OCI-LY3 (cell line): Measurements from ENCODE around the gene ZNF775.
A peak's percentile ranks its signal among the peaks of the same experiment; 100 is the strongest.

ENCODE experiments used
- H2AFZ ChIP-seq: fragments of 200-600, 300-600 bp; shearing (Covaris generic); 2 replicates; pipeline ENCODE4 v1.6.0; 2014; ENCODE audit warnings: antibody characterized with exemption, low read depth, low read length
- H3K27ac ChIP-seq: fragments of 200-600, 300-600 bp; sonication (generic); 2 replicates; pipeline ENCODE4 v1.5.1; 2014; ENCODE audit warnings: mild to moderate bottlenecking, low read length, moderate library complexity, mixed read lengths
- H3K27me3 ChIP-seq: fragments of 200-600, 300-600 bp; sonication (generic); 2 replicates; pipeline ENCODE4 v1.6.1; 2014; ENCODE audit warnings: low read depth, low read length, mixed read lengths
- H3K36me3 ChIP-seq: fragments of 200-600, 300-600 bp; sonication (generic); replicated peaks from 2 replicates; pipeline ENCODE3; 2014; ENCODE audit warnings: low read depth, low read length, mixed read lengths
- H3K4me1 ChIP-seq: fragments of 300-600, 200-600 bp; sonication (generic); 2 replicates; pipeline ENCODE4 v1.6.1; 2014; ENCODE audit warnings: low read length, mixed read lengths
- H3K4me2 ChIP-seq: fragments of 200-600, 300-600 bp; sonication (generic); 2 replicates; pipeline ENCODE4 v1.6.1; 2014; ENCODE audit warnings: low read length, mixed read lengths
- H3K4me3 ChIP-seq: fragments of 300-600, 200-600 bp; sonication (generic); 2 replicates; pipeline ENCODE4 v1.5.1; 2014; ENCODE audit warnings: antibody characterized with exemption, mild to moderate bottlenecking, low read length, moderate library complexity
- H3K79me2 ChIP-seq: fragments of 300-600, 200-600 bp; shearing (Covaris generic); 2 replicates; pipeline ENCODE4 v1.6.1; 2014; ENCODE audit warnings: mild to moderate bottlenecking, low read length, mixed read lengths
- H3K9ac ChIP-seq: fragments of 300-600, 200-600 bp; shearing (Covaris generic); 2 replicates; pipeline ENCODE4 v1.6.0; 2014; ENCODE audit warnings: mild to moderate bottlenecking, low read length, moderate library complexity
- H3K9me3 ChIP-seq: fragments of 200-600, 300-600 bp; shearing (Covaris generic); 2 replicates; pipeline ENCODE4 v1.6.1; 2014; ENCODE audit warnings: low read length, mixed read lengths; ENCODE audit not compliant: insufficient read depth
- H4K20me1 ChIP-seq: fragments of 200-600, 300-600 bp; sonication (generic); 2 replicates; pipeline ENCODE4 v1.6.1; 2016; ENCODE audit warnings: low read length, mixed read lengths; ENCODE audit not compliant: insufficient read depth
- CTCF ChIP-seq: fragments of 200-600, 300-600 bp; sonication (generic); IDR thresholded peaks from 2 replicates; pipeline ENCODE4 v1.5.1; 2014; ENCODE audit warnings: antibody characterized with exemption, low read length, low read depth
- EZH2phosphoT487 ChIP-seq: fragments of 200-600 bp; shearing (Covaris generic); IDR thresholded peaks from 2 replicates; pipeline ENCODE4 v1.6.1; 2018; ENCODE audit warnings: antibody characterized with exemption, mixed run types, low read depth

The ZNF775 gene

GRCh38 chr7:150382123-150382843, 3.2 kb downstream of the ZNF775 start:
- H3K4me1 ChIP-seq: peaks cover 80% of the 10 kb centered on the region
- H3K9ac ChIP-seq: peak overlapping the region; percentile 9; the same call in 1 of the 2 replicates
- TF ChIP-seq CTCF: peak; percentile 13; the same call in 1 of the 2 replicates
- no peak for TF ChIP-seq EZH2phosphoT487
- H3K36me3 ChIP-seq: peaks cover 5% of the 10 kb centered on the region
- H3K4me3 ChIP-seq: peak overlapping the region; percentile 20; the same call in 1 of the 2 replicates
- H3K79me2 ChIP-seq: peaks cover 70% of the 10 kb centered on the region
- peak overlapping the region; percentile 34 for H3K27ac ChIP-seq
- H4K20me1 ChIP-seq: no peaks in the 10 kb centered on the region
- no peaks in the 10 kb centered on the region for H3K9me3 ChIP-seq
- H3K27me3 ChIP-seq: no peaks in the 10 kb centered on the region
- no peak overlapping the region for H2AFZ ChIP-seq
- peak overlapping the region; percentile 54 for H3K4me2 ChIP-seq

- Histone ChIP-seq H2AFZ (no peak overlapping the region), H3K27ac (peak overlapping the region; percentile 34), H3K27me3 (no peaks in the 10 kb centered on the region), H3K4me1 (peaks cover 75% of the 10 kb centered on the region), H3K9ac (peak overlapping the region; percentile 9; the same call in 1 of the 2 replicates), H3K9me3 (no peaks in the 10 kb centered on the region), H3K4me3 (peak overlapping the region; percentile 20; the same call in 1 of the 2 replicates), H4K20me1 (no peaks in the 10 kb centered on the region), H3K36me3 (peaks cover 5% of the 10 kb centered on the region), H3K79me2 (peaks cover 66% of the 10 kb centered on the region), H3K4me2 (peak overlapping the region; percentile 54)
- TF ChIP-seq CTCF (no peak), EZH2phosphoT487 (no peak)
These were observed 3.7 kb downstream of the ZNF775 start for GRCh38 chr7:150382844-150383225.

- Histone ChIP-seq H2AFZ (no peak overlapping the region), H3K4me3 (peak overlapping the region; percentile 61), H3K36me3 (peaks cover 5% of the 10 kb centered on the region), H3K27ac (peak overlapping the region; percentile 80), H3K9me3 (no peaks in the 10 kb centered on the region), H3K4me2 (peak overlapping the region; percentile 86), H3K4me1 (peaks cover 73% of the 10 kb centered on the region), H3K79me2 (peaks cover 63% of the 10 kb centered on the region), H3K27me3 (no peaks in the 10 kb centered on the region), H4K20me1 (no peaks in the 10 kb centered on the region), H3K9ac (no peak overlapping the region)
- no peak for TF ChIP-seq EZH2phosphoT487
These were observed 4.7 kb downstream of the ZNF775 start for GRCh38 chr7:150383710-150384397.

DNA sequence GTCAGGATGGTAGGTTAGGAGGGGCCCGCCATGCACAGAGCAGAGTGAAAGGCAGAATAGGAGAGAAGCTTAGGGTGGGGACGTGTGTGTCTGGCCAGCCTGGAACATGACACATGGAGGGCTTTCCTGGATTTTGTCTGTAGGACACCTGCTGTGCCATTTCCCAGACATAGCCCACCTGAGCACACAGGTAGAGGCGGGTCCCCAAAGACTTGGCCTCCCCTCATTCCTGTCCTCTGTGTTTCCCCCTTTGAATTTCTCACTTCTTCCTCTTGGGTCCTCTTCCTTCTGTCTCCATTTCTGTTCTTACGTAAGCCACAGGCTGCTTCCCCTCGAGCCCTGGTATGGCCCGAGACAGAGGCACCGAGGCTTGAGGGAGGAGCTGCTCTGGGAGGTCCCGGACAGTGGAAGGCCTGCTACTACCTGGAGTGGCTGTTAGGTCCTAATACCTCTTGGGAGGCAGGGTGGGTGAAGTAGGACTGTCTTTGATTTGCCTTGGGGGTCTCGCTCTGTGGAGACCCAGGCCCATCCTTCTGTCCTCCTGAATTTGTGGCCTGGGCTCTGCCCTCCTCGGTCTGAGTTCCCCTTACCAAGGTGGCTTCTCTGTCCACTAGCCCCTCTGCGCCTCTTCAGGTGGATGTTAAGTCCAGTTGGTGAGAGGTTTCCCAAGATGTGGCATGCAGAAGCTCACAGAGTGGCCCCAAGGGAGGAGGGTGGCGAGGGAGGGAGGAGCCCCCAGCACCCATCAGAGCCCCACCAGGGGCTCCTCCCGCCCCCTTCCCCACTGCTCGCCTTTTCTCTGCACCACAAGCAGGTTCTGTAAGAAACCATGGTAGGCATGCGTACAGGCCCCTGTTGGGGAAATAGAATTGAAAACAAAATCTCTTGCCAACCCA, 5.5 kb downstream of the ZNF775 start:
- peaks cover 5% of the 10 kb centered on the region for H3K36me3 ChIP-seq
- H3K9me3 ChIP-seq: no peaks in the 10 kb centered on the region
- H3K9ac ChIP-seq: peak overlapping the region; percentile 65
- no peaks in the 10 kb centered on the region for H4K20me1 ChIP-seq
- H3K79me2 ChIP-seq: peaks cover 60% of the 10 kb centered on the region
- peak overlapping the region; percentile 86 for H3K4me2 ChIP-seq
- TF ChIP-seq CTCF (no peak), EZH2phosphoT487 (no peak)
- H2AFZ ChIP-seq: no peak overlapping the region
- no peaks in the 10 kb centered on the region for H3K27me3 ChIP-seq
- peak overlapping the region; percentile 80 for H3K27ac ChIP-seq
- H3K4me1 ChIP-seq: peaks cover 76% of the 10 kb centered on the region
- peak overlapping the region; percentile 61 for H3K4me3 ChIP-seq
